Common myeloid progenitor, CD34-positive (primary cell): ENCODE results near the gene RHBG. TPM values are rescaled to one million over a fixed set of nuclear protein-coding genes. Genes with fewer than 3 reads are reported as not detected.
A peak's percentile ranks its signal among the peaks of the same experiment; 100 is the strongest.
"Not testable (repeated sequence)": the region's sequence is repeated elsewhere in the genome, so short reads cannot be mapped to it uniquely, and the experiment has no call there.

Experiments used
- CTCF ChIA-PET: fragments of 350-600 bp; sonication (Branson Sonifier 250); formaldehyde crosslinking; loops from one replicate; lab custom pipeline; 2021; ENCODE audit warnings: antibody characterized with exemption; lab: Charles Lee
- POLR2A ChIA-PET: fragments of 350-600 bp; sonication (Branson Sonifier 250); formaldehyde crosslinking; loops from one replicate; lab custom pipeline; 2021; ENCODE audit warnings: antibody characterized with exemption; lab: Charles Lee
- DNase-seq, 3 donors: peaks; one replicate each; pipeline versions ENCODE4 v3.0.0 to v3.0.0-alpha.2; 2013
- H3K27ac ChIP-seq, 2 experiments: 1 replicate in 1 of 2; 2 replicates in 1 of 2; pipeline ENCODE4 v1.7.0; 2013; ENCODE audit warnings: inconsistent platforms in 2 of 2, low read length in 2 of 2, mild to moderate bottlenecking in 2 of 2, low read depth in 1 of 2, moderate library complexity in 1 of 2; ENCODE audit not compliant: severe bottlenecking in 2 of 2, insufficient read depth in 1 of 2, poor library complexity in 1 of 2
- H3K27me3 ChIP-seq, 5 experiments: replicated peaks in 2 of 5; 1 replicate in 3 of 5; 2 replicates in 2 of 5; pipeline versions ENCODE4 v1.6.1 to v1.7.0; 2013; ENCODE audit warnings: low read length in 4 of 5, mild to moderate bottlenecking in 2 of 5, moderate library complexity in 2 of 5, inconsistent platforms in 1 of 5; ENCODE audit not compliant: insufficient read depth in 5 of 5, control insufficient read depth in 4 of 5
- H3K36me3 ChIP-seq, 4 experiments: 1 replicate in 2 of 4; 2 replicates in 2 of 4; pipeline versions ENCODE4 v1.6.1 to v1.7.0; 2013; ENCODE audit warnings: low read length in 3 of 4, control low read depth in 1 of 4, mild to moderate bottlenecking in 1 of 4; ENCODE audit not compliant: control insufficient read depth in 4 of 4, insufficient read depth in 4 of 4
- H3K4me1 ChIP-seq, 4 experiments: 1 replicate in 3 of 4; 2 replicates in 1 of 4; pipeline versions ENCODE4 v1.6.1 to v1.7.1; 2013; ENCODE audit warnings: low read length in 3 of 4, mild to moderate bottlenecking in 3 of 4, control low read depth in 1 of 4, inconsistent platforms in 1 of 4, moderate library complexity in 1 of 4; ENCODE audit not compliant: control insufficient read depth in 4 of 4, insufficient read depth in 4 of 4; ENCODE audit errors: control extremely low read depth in 1 of 4
- H3K4me3 ChIP-seq, 7 experiments: 1 replicate in 4 of 7; 2 replicates in 3 of 7; pipeline versions ENCODE4 v1.5.1 to v1.7.0; 2013; ENCODE audit warnings: mild to moderate bottlenecking in 7 of 7, low read length in 6 of 7, moderate library complexity in 6 of 7, inconsistent platforms in 2 of 7, low read depth in 2 of 7, control low read depth in 1 of 7; ENCODE audit not compliant: insufficient read depth in 4 of 7, control insufficient read depth in 1 of 7; ENCODE audit errors: extremely low read depth in 1 of 7
- H3K9me3 ChIP-seq, 5 experiments: 1 replicate in 4 of 5; 2 replicates in 1 of 5; pipeline versions ENCODE4 v1.6.1 to v1.7.1; 2013; ENCODE audit warnings: low read length in 4 of 5, mild to moderate bottlenecking in 2 of 5, inconsistent platforms in 1 of 5, low read depth in 1 of 5, moderate library complexity in 1 of 5; ENCODE audit not compliant: control insufficient read depth in 4 of 5, insufficient read depth in 2 of 5; ENCODE audit errors: control extremely low read depth in 1 of 5
- WGBS: methylation state at CpG from one replicate; pipeline ENCODE4 v1.1.5; 2013; ENCODE audit not compliant: insufficient coverage; 5-methylcytosine and 5-hydroxymethylcytosine counted together
- polyA plus RNA-seq: library from polyadenylated mRNA; unstranded; fragments of 120-200 nt; gene quantifications from one replicate; pipeline ENCODE4 v1.2.1, GENCODE V29; 2013

Gene RHBG
- not detected for polyA plus RNA-seq

- POLR2A ChIA-PET = interaction anchor here (0.8 to 1.3 kb wide), 2 partner anchors 9 to 11 kb away, joined by 3 to 5 read pairs; no protein-coding TSS in a partner anchor
- no peaks in the 10 kb centered on the region for H3K36me3 ChIP-seq
- H3K27ac ChIP-seq = no peak within 1 kb of the TSS
- CTCF ChIA-PET = interaction anchor here (4.4 kb wide), 1 partner anchor 17 kb away, joined by 30 read pairs; no protein-coding TSS in a partner anchor
- 6% methylated on average over 41 of the region's 48 CpGs for WGBS
- H3K9me3 ChIP-seq = no peaks in the 10 kb centered on the region
- H3K4me3 ChIP-seq = peak within 1 kb of the TSS; percentile 22 to 72 (median 49)
- DNase-seq = peak in 2 of 3 donors; percentile 47 to 53
- peaks cover 0 to 15% (median 12%) of the 10 kb centered on the region in 4 experiments for H3K4me1 ChIP-seq
- peaks cover 2 to 30% (median 13%) of the 10 kb centered on the region in 5 experiments for H3K27me3 ChIP-seq
Measured at GRCh38 chr1:156368889-156369684, at the start of gene RHBG. Gene RHBG, plus strand, starts transcription at chr1:156369211. Its CDS starts 39 bp downstream, at chr1:156369250.

- peak; percentile 51 to 71 (median 58) for DNase-seq
- no CpG with 5 or more reads among the region's 1 CpG for WGBS
- H3K9me3 ChIP-seq = no peaks in the 10 kb centered on the region
- CTCF ChIA-PET = interaction anchor here (0.7 to 3.0 kb wide), 29 partner anchors 9 to 231 kb away, joined by 3 to 20 read pairs (median 5); partner anchors contain the start of gene TMEM79
- H3K4me3 ChIP-seq = no peak overlapping the region
- no peaks in the 10 kb centered on the region for H3K4me1 ChIP-seq
- POLR2A ChIA-PET = interaction anchor here (1.4 kb wide), 1 partner anchor 36 kb away, joined by 3 read pairs; the partner anchor contains the start of gene TMEM79
- no peak overlapping the region for H3K27ac ChIP-seq
- no peaks in the 10 kb centered on the region for H3K27me3 ChIP-seq
- H3K36me3 ChIP-seq = peaks cover 23 to 86% (median 61%) of the 10 kb centered on the region in 4 experiments
Measured at GRCh38 chr1:156319664-156320063, 49.3 kb upstream of the RHBG start.

- H3K4me3 ChIP-seq = no peak overlapping the region
- 100% methylated on average over 3 of the region's 3 CpGs for whole genome bisulfite sequencing
- ChIA-PET POLR2A (no interaction called here), CTCF (interaction anchor here (1.0 to 3.0 kb wide), 9 partner anchors 11 to 193 kb away, joined by 3 to 20 read pairs (median 6); no protein-coding TSS in a partner anchor)
- no peak overlapping the region for H3K27ac ChIP-seq
- no peaks in the 10 kb centered on the region for H3K27me3 ChIP-seq
- peaks cover 23 to 86% (median 62%) of the 10 kb centered on the region in 4 experiments for H3K36me3 ChIP-seq
- no peak for DNase-seq
- no peaks in the 10 kb centered on the region for H3K4me1 ChIP-seq
- no peaks in the 10 kb centered on the region for H3K9me3 ChIP-seq
Measured at GRCh38 chr1:156320560-156320959, 48.5 kb upstream of the RHBG start.

- not testable (repeated sequence) for H3K4me3 ChIP-seq, DNase-seq, H3K9me3 ChIP-seq, H3K27ac ChIP-seq, H3K27me3 ChIP-seq, H3K4me1 ChIP-seq
- CTCF ChIA-PET = interaction anchor here (0.7 to 1.9 kb wide), 6 partner anchors 9 to 226 kb away, joined by 3 to 6 read pairs (median 3); no protein-coding TSS in a partner anchor
- 100% methylated on average over 1 of the region's 9 CpGs for WGBS
- peaks cover 12 to 65% (median 45%) of the 10 kb centered on the region in 4 experiments for H3K36me3 ChIP-seq
- POLR2A ChIA-PET = interaction anchor here (0.7 kb wide), 1 partner anchor 302 kb away, joined by 3 read pairs; no protein-coding TSS in a partner anchor
Measured at GRCh38 chr1:156323179-156323578, 45.8 kb upstream of the RHBG start.

GRCh38 chr1:156336242-156336641, 32.8 kb upstream of the RHBG start:
- Histone ChIP-seq H3K27me3 (no peaks in the 10 kb centered on the region), H3K9me3 (no peaks in the 10 kb centered on the region), H3K4me3 (peak overlapping the region in 5 of 7 experiments; percentile 83 to 98 (median 95)), H3K27ac (no peak overlapping the region), H3K36me3 (peaks cover 15 to 35% (median 26%) of the 10 kb centered on the region in 4 experiments), H3K4me1 (peaks cover 6 to 22% (median 17%) of the 10 kb centered on the region in 4 experiments)
- WGBS = 83% methylated on average over 2 of the region's 4 CpGs
- ChIA-PET POLR2A (no interaction called here), CTCF (interaction anchor here (0.8 to 2.4 kb wide), 8 partner anchors 9 to 185 kb away, joined by 3 to 15 read pairs (median 4); partner anchors contain the start of gene TMEM79)
- peak; percentile 32 to 57 (median 55) for DNase-seq

- Histone ChIP-seq H3K36me3 (peaks cover 13 to 34% (median 22%) of the 10 kb centered on the region in 4 experiments), H3K9me3 (no peaks in the 10 kb centered on the region), H3K4me1 (peaks cover 6 to 22% (median 17%) of the 10 kb centered on the region in 4 experiments), H3K27ac (peak overlapping the region; percentile 50 to 86), H3K4me3 (peak overlapping the region; percentile 73 to 98 (median 92)), H3K27me3 (no peaks in the 10 kb centered on the region)
- CTCF ChIA-PET = interaction anchor here (0.8 to 2.4 kb wide), 7 partner anchors 9 to 59 kb away, joined by 3 to 15 read pairs (median 3); no protein-coding TSS in a partner anchor
- WGBS = 55% methylated on average over 28 of the region's 34 CpGs
- peak in 1 of 3 donors; percentile 20 for DNase-seq
- POLR2A ChIA-PET = no interaction called here
Measured at GRCh38 chr1:156337052-156337887, 31.7 kb upstream of the RHBG start.
